Measurements from ENCODE around the gene ZFHX2. TPM values are rescaled to one million over a fixed set of nuclear protein-coding genes. Genes with fewer than 3 reads are reported as not detected.

Gene ZFHX2
- total RNA-seq, 2 donors from 2014 or later = 12.8 to 15.4 TPM

- Mint-ChIP-seq H3K27me3 (ENCODE audit: insufficient read depth) (no peaks in the 10 kb centered on the region), H3K4me3 (no peak overlapping the region), H3K4me1 (peaks cover 28% of the 10 kb centered on the region), H3K27ac (no peak overlapping the region), H3K36me3 (ENCODE audit: low read depth) (peaks cover 16% of the 10 kb centered on the region), H3K9me3 (no peaks in the 10 kb centered on the region)
- DNase-seq = no peak
- no peak overlapping the region for H3K27ac ChIP-seq (ENCODE audit: low read depth, low read length)
- peaks cover 12% of the 10 kb centered on the region for H3K4me1 ChIP-seq (ENCODE audit: control insufficient read depth, insufficient read depth, low read length)
- no peaks in the 10 kb centered on the region for H3K27me3 ChIP-seq (ENCODE audit: control insufficient read depth, insufficient read depth, low read length, poor library complexity, severe bottlenecking)
- peaks cover 3% of the 10 kb centered on the region for H3K36me3 ChIP-seq (ENCODE audit: control insufficient read depth, insufficient read depth, low read length)
- H3K4me3 ChIP-seq (ENCODE audit: low read length) = no peak overlapping the region
- no peaks in the 10 kb centered on the region for H3K9me3 ChIP-seq (ENCODE audit: control insufficient read depth, low read length)
- no peak for TF ChIP-seq CTCF (conservative IDR thresholded peaks at IDR 0.05)
- H3K9ac ChIP-seq (ENCODE audit: extremely low read depth, low read length, poor library complexity, severe bottlenecking) = no peak overlapping the region
- WGBS, 2 experiments (ENCODE audit: insufficient coverage in 1 of 2, insufficient read length in 1 of 2) = 93 to 96% methylated on average over 4 of the region's 4 CpGs
These were observed 15.6 kb downstream of the ZFHX2 start for GRCh38 chr14:23535943-23536342.

DNA sequence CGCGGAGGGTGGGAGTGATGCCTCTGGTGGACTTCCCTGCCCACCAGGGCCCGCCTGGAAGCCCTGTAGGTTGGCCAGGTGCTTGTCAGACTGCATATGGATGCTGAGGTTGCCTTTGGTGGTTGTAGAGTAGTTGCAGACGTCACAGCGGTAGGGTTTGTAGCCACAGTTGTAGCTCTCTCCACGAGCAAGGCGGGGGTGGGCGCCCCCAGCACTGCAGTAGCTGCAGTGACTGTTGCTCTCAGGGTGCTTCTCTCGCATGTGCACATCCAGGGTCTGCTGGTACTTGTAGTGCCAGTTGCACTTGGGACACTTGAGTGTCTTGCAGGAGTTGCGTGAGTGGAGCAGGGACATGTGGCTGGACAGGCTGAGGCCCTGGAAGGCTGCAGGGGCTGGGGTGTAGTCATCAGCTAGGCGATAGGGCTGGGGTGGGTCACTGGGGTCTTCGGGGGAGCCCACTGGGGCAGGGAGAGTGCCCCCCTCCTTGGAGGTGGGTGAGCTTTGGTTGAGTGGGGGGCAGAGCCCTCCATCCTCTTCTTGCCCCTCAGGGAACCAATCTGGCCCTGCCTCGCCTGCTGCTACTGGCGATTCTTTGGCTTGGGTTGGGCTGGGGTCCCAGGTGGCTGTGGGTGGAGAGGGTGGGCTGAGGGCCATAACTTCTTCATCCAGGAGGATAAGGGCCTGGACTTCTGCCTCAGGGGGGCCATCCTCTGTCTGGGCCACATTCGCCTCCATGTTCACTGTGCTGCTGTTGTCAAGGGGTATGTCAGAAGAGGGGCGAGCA is 17.7 kb downstream of the ZFHX2 start:
- Histone ChIP-seq H3K36me3 (ENCODE audit: control insufficient read depth, insufficient read depth, low read length) (peaks cover 3% of the 10 kb centered on the region), H3K9ac (ENCODE audit: extremely low read depth, low read length, poor library complexity, severe bottlenecking) (no peak overlapping the region), H3K9me3 (ENCODE audit: control insufficient read depth, low read length) (no peaks in the 10 kb centered on the region), H3K27ac (ENCODE audit: low read depth, low read length) (no peak overlapping the region), H3K4me1 (ENCODE audit: control insufficient read depth, insufficient read depth, low read length) (peaks cover 12% of the 10 kb centered on the region), H3K4me3 (ENCODE audit: low read length) (no peak overlapping the region), H3K27me3 (ENCODE audit: control insufficient read depth, insufficient read depth, low read length, poor library complexity, severe bottlenecking) (no peaks in the 10 kb centered on the region)
- Mint-ChIP-seq H3K9me3 (no peaks in the 10 kb centered on the region), H3K27ac (no peak overlapping the region), H3K36me3 (ENCODE audit: low read depth) (peaks cover 14% of the 10 kb centered on the region), H3K4me3 (no peak overlapping the region), H3K4me1 (peaks cover 19% of the 10 kb centered on the region), H3K27me3 (ENCODE audit: insufficient read depth) (no peaks in the 10 kb centered on the region)
- no peak for TF ChIP-seq CTCF (conservative IDR thresholded peaks at IDR 0.05)
- DNase-seq = no peak
- 92 to 95% methylated on average over 13 to 16 of the region's 16 CpGs for WGBS, 2 experiments (ENCODE audit: insufficient coverage in 1 of 2, insufficient read length in 1 of 2)

DNA sequence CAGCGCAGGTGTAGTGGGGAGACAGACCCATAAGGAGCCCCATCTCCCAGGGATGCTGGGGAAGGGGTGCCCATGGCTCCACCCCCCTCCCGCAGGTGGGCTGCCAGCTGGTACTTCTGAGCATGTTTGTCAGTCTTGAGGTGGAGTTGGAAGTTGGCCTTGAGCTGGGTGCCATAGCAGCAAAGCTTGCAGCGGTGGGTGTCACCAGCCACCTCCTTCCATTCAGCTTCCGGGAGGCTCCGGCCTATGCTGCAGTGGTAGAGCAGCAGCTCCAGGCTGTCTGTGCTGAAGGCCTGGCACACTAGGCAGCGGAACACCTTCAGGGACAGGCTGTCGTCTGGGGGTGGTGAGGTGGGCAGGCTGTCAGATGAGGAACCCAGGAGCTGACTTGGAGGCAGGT is 18.9 kb downstream of the ZFHX2 start:
- Histone ChIP-seq H3K9ac (ENCODE audit: extremely low read depth, low read length, poor library complexity, severe bottlenecking) (no peak overlapping the region), H3K27ac (ENCODE audit: low read depth, low read length) (no peak overlapping the region), H3K27me3 (ENCODE audit: control insufficient read depth, insufficient read depth, low read length, poor library complexity, severe bottlenecking) (no peaks in the 10 kb centered on the region), H3K36me3 (ENCODE audit: control insufficient read depth, insufficient read depth, low read length) (peaks cover 4% of the 10 kb centered on the region), H3K4me1 (ENCODE audit: control insufficient read depth, insufficient read depth, low read length) (peaks cover 4% of the 10 kb centered on the region), H3K9me3 (ENCODE audit: control insufficient read depth, low read length) (no peaks in the 10 kb centered on the region), H3K4me3 (ENCODE audit: low read length) (no peak overlapping the region)
- Mint-ChIP-seq H3K4me3 (no peak overlapping the region), H3K36me3 (ENCODE audit: low read depth) (peaks cover 18% of the 10 kb centered on the region), H3K9me3 (no peaks in the 10 kb centered on the region), H3K27ac (no peak overlapping the region), H3K4me1 (peaks cover 13% of the 10 kb centered on the region), H3K27me3 (ENCODE audit: insufficient read depth) (no peaks in the 10 kb centered on the region)
- DNase-seq = no peak
- 93 to 95% methylated on average over 5 to 7 of the region's 7 CpGs for WGBS, 2 experiments (ENCODE audit: insufficient coverage in 1 of 2, insufficient read length in 1 of 2)
- no peak for TF ChIP-seq CTCF (conservative IDR thresholded peaks at IDR 0.05)
